Naive thymus-derived CD4-positive, alpha-beta T cell (primary cell): ENCODE measurements around the gene XYLT1. TPM values are rescaled to one million over a fixed set of nuclear protein-coding genes. Genes with fewer than 3 reads are reported as not detected.
"Not testable (repeated sequence)": the region's sequence is repeated elsewhere in the genome, so short reads cannot be mapped to it uniquely, and the experiment has no call there.

ENCODE experiments used
- ATAC-seq: fragments of 150-1000 bp; cut with Tn5 transposase; 2 replicates; pipeline ENCODE4 v1.10.0; 2021; ENCODE audit warnings: mild to moderate bottlenecking, moderate library complexity
- CTCF ChIA-PET: fragments of 350-600 bp; sonication (Branson Sonifier 250); formaldehyde crosslinking; loops from one replicate; lab custom pipeline; 2021; ENCODE audit warnings: antibody characterized with exemption; lab: Charles Lee
- POLR2A ChIA-PET: fragments of 350-600 bp; sonication (Branson Sonifier 250); formaldehyde crosslinking; loops from one replicate; lab custom pipeline; 2021; ENCODE audit warnings: antibody characterized with exemption, inconsistent platforms; lab: Charles Lee
- DNase-seq, 9 donors: peaks; one replicate each; pipeline versions ENCODE4 v3.0.0 to v3.0.0-alpha.2; 2020 to 2022; ENCODE audit warnings: mixed read lengths in 1 of 9
- H3K27ac ChIP-seq: one replicate; pipeline ENCODE4 v1.7.0; 2013; ENCODE audit warnings: mild to moderate bottlenecking, low read depth, low read length, moderate library complexity
- H3K27me3 ChIP-seq, 2 donors: one replicate each; pipeline ENCODE4 v1.7.0; 2013; ENCODE audit warnings: low read length in 2 of 2, mild to moderate bottlenecking in 2 of 2, moderate library complexity in 2 of 2; ENCODE audit not compliant: control insufficient read depth in 2 of 2, insufficient read depth in 2 of 2
- H3K36me3 ChIP-seq, 3 experiments: 1 replicate in 2 of 3; 2 replicates in 1 of 3; pipeline ENCODE4 v1.7.0; 2013; ENCODE audit warnings: low read length in 3 of 3, mild to moderate bottlenecking in 3 of 3, moderate library complexity in 1 of 3; ENCODE audit not compliant: insufficient read depth in 3 of 3, control insufficient read depth in 2 of 3
- H3K4me1 ChIP-seq, 2 donors: one replicate each; pipeline ENCODE4 v1.7.0; 2013; ENCODE audit warnings: low read length in 2 of 2, mild to moderate bottlenecking in 2 of 2, moderate library complexity in 1 of 2; ENCODE audit not compliant: control insufficient read depth in 2 of 2, insufficient read depth in 2 of 2
- H3K4me3 ChIP-seq: 2 replicates; pipeline ENCODE4 v1.7.0; 2013; ENCODE audit warnings: mild to moderate bottlenecking, low read length
- H3K9me3 ChIP-seq, 3 experiments: 1 replicate in 2 of 3; 2 replicates in 1 of 3; pipeline ENCODE4 v1.7.0; 2013; ENCODE audit warnings: low read length in 3 of 3; ENCODE audit not compliant: control insufficient read depth in 2 of 3
- H3K27ac Mint-ChIP-seq, 9 donors: one replicate each; pipeline ENCODE4 v1.8.0; 2020 to 2022; ENCODE audit warnings: mixed read lengths in 9 of 9, mild to moderate bottlenecking in 8 of 9, moderate library complexity in 5 of 9, inconsistent platforms in 2 of 9
- H3K27me3 Mint-ChIP-seq, 5 donors: one replicate each; pipeline ENCODE4 v1.8.0; 2021 to 2022; ENCODE audit warnings: mixed read lengths in 5 of 5, mild to moderate bottlenecking in 1 of 5
- H3K36me3 Mint-ChIP-seq, 5 donors: one replicate each; pipeline ENCODE4 v1.8.0; 2020 to 2022; ENCODE audit warnings: mixed read lengths in 5 of 5, mild to moderate bottlenecking in 3 of 5, inconsistent platforms in 1 of 5
- H3K4me1 Mint-ChIP-seq, 7 donors: one replicate each; pipeline ENCODE4 v1.8.0; 2020 to 2022; ENCODE audit warnings: mixed read lengths in 7 of 7, mild to moderate bottlenecking in 3 of 7, inconsistent platforms in 1 of 7
- H3K4me3 Mint-ChIP-seq, 10 donors: one replicate each; pipeline ENCODE4 v1.8.0; 2020 to 2022; ENCODE audit warnings: mild to moderate bottlenecking in 10 of 10, mixed read lengths in 10 of 10, moderate library complexity in 6 of 10, inconsistent platforms in 2 of 10
- H3K9me3 Mint-ChIP-seq, 11 donors: one replicate each; pipeline ENCODE4 v1.8.0; 2020 to 2022; ENCODE audit warnings: mixed read lengths in 11 of 11, mild to moderate bottlenecking in 4 of 11, inconsistent platforms in 1 of 11, moderate library complexity in 1 of 11
- intact Hi-C, 2 donors: fragments of 100-400 bp; cut with micrococcal nuclease; formaldehyde crosslinking; loops; one replicate each; pipeline ENCODE4 v1.15.1; 2023
- polyA plus RNA-seq, 2 donors: library from polyadenylated mRNA; unstranded; fragments of 300-500 nt; fragmentation: Illumina TruSeq; gene quantifications; one replicate each; pipeline ENCODE4 v1.2.3, GENCODE V29; 2021
- total RNA-seq, 6 experiments: library from RNA in 5 of 6; stranded (reverse) in 5 of 6; gene quantifications; 1 replicate in 5 of 6; 2 replicates in 1 of 6; pipeline ENCODE4 v1.2.3 and lab custom pipeline; 2021 to 2026

Gene XYLT1
- total and polyA plus RNA-seq, 7 experiments from 2014 or later: 1.9 to 50.4 (median 37.9) TPM

- Mint-ChIP-seq H3K4me1 (no peaks in the 10 kb centered on the region), H3K27ac (no peak overlapping the region), H3K36me3 (no peaks in the 10 kb centered on the region), H3K4me3 (no peak overlapping the region), H3K9me3 (peaks cover 0 to 11% (median 0%) of the 10 kb centered on the region in 11 donors), H3K27me3 (peaks cover 0 to 22% (median 3%) of the 10 kb centered on the region in 5 donors)
- ATAC-seq (no peak), DNase-seq (no peak)
- Histone ChIP-seq H3K27ac (no peak overlapping the region), H3K4me3 (no peak overlapping the region), H3K9me3 (no peaks in the 10 kb centered on the region), H3K36me3 (no peaks in the 10 kb centered on the region), H3K27me3 (no peaks in the 10 kb centered on the region), H3K4me1 (no peaks in the 10 kb centered on the region)
- POLR2A ChIA-PET: no interaction called here
- intact Hi-C loops: no loop called here
- CTCF ChIA-PET: no interaction called here
Measured at GRCh38 chr16:17491140-17491662, 20.4 kb upstream of the XYLT1 start.

GRCh38 chr16:17488506-17488905 lies 17.7 kb upstream of the XYLT1 start:
- H3K27me3 ChIP-seq: no peaks in the 10 kb centered on the region
- H3K4me3 Mint-ChIP-seq: no peak overlapping the region
- intact Hi-C loops: no loop called here
- DNase-seq (no peak), ATAC-seq (no peak)
- H3K4me3 ChIP-seq: no peak overlapping the region
- POLR2A ChIA-PET: no interaction called here
- peaks cover 0 to 24% (median 3%) of the 10 kb centered on the region in 5 donors for H3K27me3 Mint-ChIP-seq
- no peaks in the 10 kb centered on the region for H3K4me1 ChIP-seq
- H3K9me3 Mint-ChIP-seq: peaks cover 0 to 11% (median 0%) of the 10 kb centered on the region in 11 donors
- CTCF ChIA-PET: no interaction called here
- no peaks in the 10 kb centered on the region for H3K36me3 Mint-ChIP-seq
- H3K27ac ChIP-seq: no peak overlapping the region
- peaks cover 0 to 1% (median 0%) of the 10 kb centered on the region in 7 donors for H3K4me1 Mint-ChIP-seq
- H3K36me3 ChIP-seq: no peaks in the 10 kb centered on the region
- no peak overlapping the region for H3K27ac Mint-ChIP-seq
- H3K9me3 ChIP-seq: no peaks in the 10 kb centered on the region

- H3K4me3 ChIP-seq: no peak overlapping the region
- H3K9me3 ChIP-seq: no peaks in the 10 kb centered on the region
- intact Hi-C loops: no loop called here
- DNase-seq: no peak
- ChIA-PET POLR2A (no interaction called here), CTCF (interaction anchor here (0.6 kb wide), 1 partner anchor 99 kb away, joined by 3 read pairs; no protein-coding TSS in a partner anchor)
- H3K27me3 ChIP-seq: no peaks in the 10 kb centered on the region
- ATAC-seq: no peak
- H3K4me1 ChIP-seq: no peaks in the 10 kb centered on the region
- no peaks in the 10 kb centered on the region for H3K36me3 ChIP-seq
- Mint-ChIP-seq H3K4me1 (peaks cover 0 to 6% (median 0%) of the 10 kb centered on the region in 7 donors), H3K9me3 (peaks cover 0 to 8% (median 0%) of the 10 kb centered on the region in 11 donors), H3K27me3 (peaks cover 3 to 41% (median 15%) of the 10 kb centered on the region in 5 donors), H3K36me3 (peaks cover 0 to 7% (median 0%) of the 10 kb centered on the region in 5 donors), H3K27ac (peak overlapping the region in 1 of 9 donors; percentile 19), H3K4me3 (no peak overlapping the region)
- no peak overlapping the region for H3K27ac ChIP-seq
Measured at GRCh38 chr16:17483351-17483750, 12.6 kb upstream of the XYLT1 start.

- H3K4me3 ChIP-seq, H3K36me3 Mint-ChIP-seq, ATAC-seq, H3K4me3 Mint-ChIP-seq, H3K27ac ChIP-seq, POLR2A ChIA-PET, H3K9me3 Mint-ChIP-seq, DNase-seq, H3K9me3 ChIP-seq, H3K4me1 ChIP-seq, intact Hi-C loops, H3K36me3 ChIP-seq, CTCF ChIA-PET, H3K4me1 Mint-ChIP-seq, H3K27ac Mint-ChIP-seq, H3K27me3 ChIP-seq: not testable (repeated sequence)
- peaks cover 3 to 43% (median 15%) of the 10 kb centered on the region in 5 donors for H3K27me3 Mint-ChIP-seq
Measured at GRCh38 chr16:17482341-17482740, 11.6 kb upstream of the XYLT1 start.

- Histone ChIP-seq H3K36me3 (no peaks in the 10 kb centered on the region), H3K4me1 (no peaks in the 10 kb centered on the region), H3K4me3 (no peak overlapping the region), H3K27me3 (no peaks in the 10 kb centered on the region), H3K9me3 (no peaks in the 10 kb centered on the region), H3K27ac (no peak overlapping the region)
- intact Hi-C loops: no loop called here
- H3K36me3 Mint-ChIP-seq: peaks cover 0 to 7% (median 0%) of the 10 kb centered on the region in 5 donors
- no peak for ATAC-seq
- H3K27ac Mint-ChIP-seq: no peak overlapping the region
- H3K9me3 Mint-ChIP-seq: peaks cover 0 to 8% (median 0%) of the 10 kb centered on the region in 11 donors
- ChIA-PET POLR2A (no interaction called here), CTCF (no interaction called here)
- H3K27me3 Mint-ChIP-seq: peaks cover 3 to 47% (median 15%) of the 10 kb centered on the region in 5 donors
- no peak overlapping the region for H3K4me3 Mint-ChIP-seq
- peaks cover 3 to 9% (median 3%) of the 10 kb centered on the region in 7 donors for H3K4me1 Mint-ChIP-seq
- DNase-seq: no peak
Measured at GRCh38 chr16:17481736-17482135, 11.0 kb upstream of the XYLT1 start.

GRCh38 chr16:17477260-17477545 lies 6.4 kb upstream of the XYLT1 start:
- H3K36me3 Mint-ChIP-seq, DNase-seq, ATAC-seq, H3K36me3 ChIP-seq, H3K27ac ChIP-seq, H3K9me3 ChIP-seq, H3K27me3 ChIP-seq, H3K9me3 Mint-ChIP-seq, H3K4me3 Mint-ChIP-seq, H3K4me3 ChIP-seq, POLR2A ChIA-PET: not testable (repeated sequence)
- H3K27ac Mint-ChIP-seq: peak overlapping the region in 2 of 9 donors; percentile 10 to 47
- H3K4me1 Mint-ChIP-seq: peaks cover 21 to 31% (median 28%) of the 10 kb centered on the region in 7 donors
- intact Hi-C loops: loop anchor here in 1 of 2 donors (2.0 to 5.0 kb wide), 2 partner anchors 55 to 102 kb away; no protein-coding TSS in a partner anchor
- CTCF ChIA-PET: interaction anchor here (1.1 kb wide), 1 partner anchor 19 kb away, joined by 3 read pairs; no protein-coding TSS in a partner anchor
- H3K27me3 Mint-ChIP-seq: peaks cover 0 to 40% (median 7%) of the 10 kb centered on the region in 5 donors
- peaks cover 10 to 13% of the 10 kb centered on the region in 2 donors for H3K4me1 ChIP-seq
